ENCODE results near the gene ZSCAN26.

- TF ChIP-seq EZH2phosphoT487 (IDR thresholded peaks at IDR 0.05; ENCODE audit: insufficient read depth, low read depth) (no peak), EZH2 (IDR thresholded peaks at IDR 0.05; ENCODE audit: insufficient read depth, poor library complexity, severe bottlenecking) (no peak)
These were observed 59.5 kb downstream of the ZSCAN26 start for GRCh38 chr6:28326371-28326948.

Data from GM23248 (cell line).